Thyroid gland (tissue), 4 donors: Measurements from ENCODE around the gene PLSCR1. TPM values are rescaled to one million over a fixed set of nuclear protein-coding genes. Genes with fewer than 3 reads are reported as not detected.
A peak's percentile ranks its signal among the peaks of the same experiment; 100 is the strongest.

Experiments
- DNase-seq, 2 donors: peaks; one replicate each; pipeline ENCODE4 v3.0.0-alpha.2; 2019
- H3K27ac ChIP-seq, 3 donors: fragments of 200-600 bp; sonication (generic); 1 replicate in 2 of 3; 2 replicates in 1 of 3; pipeline ENCODE4 v1.5.1; 2016 to 2019; ENCODE audit warnings: mild to moderate bottlenecking in 1 of 3, moderate library complexity in 1 of 3
- H3K27me3 ChIP-seq: fragments of 200-600 bp; sonication (generic); one replicate; pipeline ENCODE4 v1.5.1; 2019
- H3K36me3 ChIP-seq, 2 donors: fragments of 200-600 bp; sonication (generic); one replicate each; pipeline ENCODE4 v1.5.1; 2016 to 2019
- H3K4me1 ChIP-seq, 2 donors: fragments of 200-600 bp; sonication (generic); one replicate each; pipeline ENCODE4 v1.5.1; 2017 to 2019
- H3K4me3 ChIP-seq, 3 donors: fragments of 200-600 bp; sonication (generic); replicated peaks in 1 of 3; 1 replicate in 2 of 3; 2 replicates in 1 of 3; pipeline ENCODE4 v1.5.1; 2016; ENCODE audit warnings: mild to moderate bottlenecking in 1 of 3
- H3K9me3 ChIP-seq: fragments of 200-600 bp; sonication (generic); one replicate; pipeline ENCODE4 v1.5.1; 2017
- POLR2A ChIP-seq, 2 donors: fragments of 450-650 bp; IDR thresholded peaks; one replicate each; pipeline ENCODE4 v1.6.1; 2017; ENCODE audit warnings: antibody characterized with exemption in 2 of 2, mild to moderate bottlenecking in 2 of 2, moderate library complexity in 1 of 2
- WGBS, 2 donors: methylation state at CpG; one replicate each; pipeline ENCODE4 v1.1.5; 2017; 5-methylcytosine and 5-hydroxymethylcytosine counted together
- intact Hi-C: fragments of 100-400 bp; cut with DNase I; formaldehyde crosslinking; loops from one replicate; pipeline ENCODE4 v1.15.1; 2023
- total RNA-seq, 4 donors: library from RNA; depleted of rRNA; stranded (reverse); fragments of >200 nt; gene quantifications; one replicate each; pipeline ENCODE4 v1.2.3, GENCODE V29; 2016
- TF ChIP-seq, protein P1 (sequence below), 6 experiments: fragments of 200-600 bp in 3 of 6; fragments of 450-650 bp in 3 of 6; sonication (generic) in 3 of 6; IDR thresholded peaks; one replicate each; pipeline ENCODE4 v1.5.1; 2016 to 2019; ENCODE audit warnings: antibody characterized with exemption in 6 of 6, mild to moderate bottlenecking in 2 of 6, inconsistent platforms in 1 of 6, moderate library complexity in 1 of 6

PLSCR1 gene
- total RNA-seq, 4 donors from 2014 or later: 57.6 to 103 (median 77.3) TPM

DNA sequence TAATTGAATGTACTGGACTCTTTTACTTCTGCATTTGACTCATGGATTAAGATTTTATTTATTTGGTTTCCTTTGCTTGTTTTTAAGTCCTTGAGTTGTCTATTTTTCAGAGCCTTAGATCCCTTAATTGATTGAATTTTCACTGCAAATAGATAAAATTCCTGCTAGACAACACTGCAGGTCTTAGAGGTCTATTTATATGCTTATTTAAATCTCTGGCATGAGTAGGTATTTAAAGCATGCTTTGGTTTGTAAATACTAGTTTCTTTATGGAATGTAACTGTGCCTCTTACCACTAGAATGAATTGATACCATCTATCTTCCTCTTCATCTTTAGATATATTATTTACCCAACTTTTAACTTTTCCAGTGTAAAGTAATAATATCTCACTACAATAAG lies 40.7 kb upstream of the PLSCR1 start:
- no peak overlapping the region for H3K4me3 ChIP-seq
- intact Hi-C loops: no loop called here
- no peaks in the 10 kb centered on the region for H3K27me3 ChIP-seq
- TF ChIP-seq POLR2A (IDR thresholded peaks at IDR 0.05): no peak
- TF ChIP-seq, protein P1, sequence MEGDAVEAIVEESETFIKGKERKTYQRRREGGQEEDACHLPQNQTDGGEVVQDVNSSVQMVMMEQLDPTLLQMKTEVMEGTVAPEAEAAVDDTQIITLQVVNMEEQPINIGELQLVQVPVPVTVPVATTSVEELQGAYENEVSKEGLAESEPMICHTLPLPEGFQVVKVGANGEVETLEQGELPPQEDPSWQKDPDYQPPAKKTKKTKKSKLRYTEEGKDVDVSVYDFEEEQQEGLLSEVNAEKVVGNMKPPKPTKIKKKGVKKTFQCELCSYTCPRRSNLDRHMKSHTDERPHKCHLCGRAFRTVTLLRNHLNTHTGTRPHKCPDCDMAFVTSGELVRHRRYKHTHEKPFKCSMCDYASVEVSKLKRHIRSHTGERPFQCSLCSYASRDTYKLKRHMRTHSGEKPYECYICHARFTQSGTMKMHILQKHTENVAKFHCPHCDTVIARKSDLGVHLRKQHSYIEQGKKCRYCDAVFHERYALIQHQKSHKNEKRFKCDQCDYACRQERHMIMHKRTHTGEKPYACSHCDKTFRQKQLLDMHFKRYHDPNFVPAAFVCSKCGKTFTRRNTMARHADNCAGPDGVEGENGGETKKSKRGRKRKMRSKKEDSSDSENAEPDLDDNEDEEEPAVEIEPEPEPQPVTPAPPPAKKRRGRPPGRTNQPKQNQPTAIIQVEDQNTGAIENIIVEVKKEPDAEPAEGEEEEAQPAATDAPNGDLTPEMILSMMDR (IDR thresholded peaks at IDR 0.05): no peak
- no peaks in the 10 kb centered on the region for H3K36me3 ChIP-seq
- no peaks in the 10 kb centered on the region for H3K4me1 ChIP-seq
- DNase-seq: no peak
- no peaks in the 10 kb centered on the region for H3K9me3 ChIP-seq
- no peak overlapping the region for H3K27ac ChIP-seq

DNA sequence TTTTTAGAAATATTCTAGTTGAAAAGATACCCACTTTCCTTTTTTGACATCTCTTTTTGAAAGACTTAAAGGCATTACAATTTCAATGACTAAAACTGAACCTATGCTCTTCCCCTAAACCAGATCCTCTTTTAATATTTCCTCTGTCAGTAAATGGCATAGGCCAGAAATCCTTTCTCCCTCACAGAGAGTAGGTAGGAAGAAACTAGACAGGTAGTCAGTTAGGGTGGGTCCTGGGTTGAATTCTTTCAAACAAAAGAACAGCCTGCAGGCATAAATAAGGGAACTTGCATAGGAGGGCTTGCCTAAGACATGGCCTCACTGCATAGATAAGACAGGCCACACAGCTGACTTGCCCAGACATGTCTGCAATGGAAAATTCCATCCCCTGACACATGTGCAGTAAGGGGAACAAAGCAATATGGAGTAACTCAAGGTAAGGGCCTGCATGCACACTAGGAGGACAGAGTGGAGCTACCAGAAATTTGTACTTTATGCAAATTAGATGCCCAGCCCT lies 37.6 kb upstream of the PLSCR1 start:
- no peak for DNase-seq
- intact Hi-C loops: no loop called here
- Histone ChIP-seq H3K4me3 (no peak overlapping the region), H3K36me3 (no peaks in the 10 kb centered on the region), H3K4me1 (no peaks in the 10 kb centered on the region), H3K27me3 (no peaks in the 10 kb centered on the region), H3K9me3 (no peaks in the 10 kb centered on the region), H3K27ac (no peak overlapping the region)
- TF ChIP-seq, protein P1 (IDR thresholded peaks at IDR 0.05): no peak
- no peak for TF ChIP-seq POLR2A (IDR thresholded peaks at IDR 0.05)

DNA sequence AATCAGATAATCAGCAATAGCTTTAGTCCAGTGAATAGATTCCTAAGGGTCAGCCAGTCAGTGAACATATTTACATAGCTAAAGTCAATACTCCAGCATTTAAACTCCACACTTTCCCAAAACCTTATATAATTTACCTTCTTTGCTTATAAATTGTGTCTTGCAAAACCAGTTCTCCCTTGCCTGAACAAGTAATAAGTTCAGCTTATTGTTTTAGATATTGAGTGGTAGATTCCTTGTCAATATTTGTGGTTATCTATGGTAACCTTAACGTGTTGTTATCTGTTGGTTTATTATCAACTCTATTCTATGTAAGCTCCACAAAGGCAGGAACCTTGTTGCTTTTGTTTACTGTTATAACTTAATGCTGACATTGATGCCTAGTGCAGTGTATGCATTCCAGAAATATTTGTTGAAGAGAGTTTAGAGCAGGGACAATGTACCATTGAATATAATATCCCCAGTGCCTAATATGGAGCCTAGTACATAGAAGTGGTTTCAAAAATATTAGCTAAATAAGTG lies 36.7 kb upstream of the PLSCR1 start:
- H3K27me3 ChIP-seq: no peaks in the 10 kb centered on the region
- no peaks in the 10 kb centered on the region for H3K9me3 ChIP-seq
- no peak for DNase-seq
- no peak for TF ChIP-seq POLR2A (IDR thresholded peaks at IDR 0.05)
- TF ChIP-seq, protein P1 (IDR thresholded peaks at IDR 0.05): no peak
- WGBS, 2 donors: 72 to 75% methylated on average over 1 of the region's 1 CpG
- no peaks in the 10 kb centered on the region for H3K4me1 ChIP-seq
- no peaks in the 10 kb centered on the region for H3K36me3 ChIP-seq
- no peak overlapping the region for H3K27ac ChIP-seq
- intact Hi-C loops: no loop called here
- no peak overlapping the region for H3K4me3 ChIP-seq

DNA sequence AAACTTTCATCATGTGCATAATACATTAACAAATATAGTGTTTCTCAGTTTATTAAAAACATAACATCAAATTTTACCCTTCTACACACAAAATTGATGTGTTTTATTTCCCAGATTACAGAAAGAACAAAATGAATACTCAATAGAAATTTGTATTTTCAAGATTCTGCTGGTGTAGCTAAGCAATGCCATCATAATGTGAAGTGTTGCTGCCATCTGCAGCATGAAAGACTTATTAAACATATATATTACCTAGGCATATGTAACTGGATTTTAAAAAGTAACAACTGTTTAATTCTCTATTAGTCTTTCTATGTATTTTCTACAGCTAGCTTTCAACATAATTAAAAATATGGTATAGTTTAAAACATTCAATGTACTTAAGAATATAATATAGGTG lies 33.3 kb upstream of the PLSCR1 start:
- TF ChIP-seq POLR2A (IDR thresholded peaks at IDR 0.05): no peak
- TF ChIP-seq, protein P1 (IDR thresholded peaks at IDR 0.05): peak in 3 of 6 experiments; percentile 16 to 29 (median 22)
- Histone ChIP-seq H3K27ac (no peak overlapping the region), H3K4me3 (no peak overlapping the region), H3K27me3 (no peaks in the 10 kb centered on the region), H3K9me3 (no peaks in the 10 kb centered on the region), H3K36me3 (no peaks in the 10 kb centered on the region), H3K4me1 (no peaks in the 10 kb centered on the region)
- peak in 1 of 2 donors; percentile 4 for DNase-seq
- intact Hi-C loops: no loop called here

DNA sequence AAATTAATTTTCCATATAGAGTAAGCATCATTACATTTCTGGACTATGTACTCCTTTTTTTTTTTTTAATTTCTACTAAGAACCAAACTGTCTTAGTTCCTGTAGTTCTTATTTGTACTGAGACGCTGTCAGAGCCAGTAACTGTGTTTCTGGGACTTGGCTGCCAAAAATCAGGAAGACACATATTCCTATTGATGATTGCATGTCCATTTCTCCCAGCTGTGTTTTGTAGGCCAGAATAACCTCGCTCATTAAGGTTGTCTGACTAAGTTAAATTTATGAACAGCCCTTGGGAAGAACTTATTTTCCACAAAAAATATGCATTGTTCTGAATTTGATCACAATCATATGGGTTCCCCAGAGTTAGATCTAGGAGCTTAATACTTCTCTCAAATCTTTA lies 31.2 kb upstream of the PLSCR1 start:
- intact Hi-C loops: no loop called here
- no peaks in the 10 kb centered on the region for H3K4me1 ChIP-seq
- DNase-seq: no peak
- 83 to 87% methylated on average over 2 of the region's 2 CpGs for WGBS, 2 donors
- no peak overlapping the region for H3K4me3 ChIP-seq
- no peak overlapping the region for H3K27ac ChIP-seq
- H3K9me3 ChIP-seq: no peaks in the 10 kb centered on the region
- H3K27me3 ChIP-seq: no peaks in the 10 kb centered on the region
- TF ChIP-seq POLR2A (IDR thresholded peaks at IDR 0.05): no peak
- no peaks in the 10 kb centered on the region for H3K36me3 ChIP-seq

DNA sequence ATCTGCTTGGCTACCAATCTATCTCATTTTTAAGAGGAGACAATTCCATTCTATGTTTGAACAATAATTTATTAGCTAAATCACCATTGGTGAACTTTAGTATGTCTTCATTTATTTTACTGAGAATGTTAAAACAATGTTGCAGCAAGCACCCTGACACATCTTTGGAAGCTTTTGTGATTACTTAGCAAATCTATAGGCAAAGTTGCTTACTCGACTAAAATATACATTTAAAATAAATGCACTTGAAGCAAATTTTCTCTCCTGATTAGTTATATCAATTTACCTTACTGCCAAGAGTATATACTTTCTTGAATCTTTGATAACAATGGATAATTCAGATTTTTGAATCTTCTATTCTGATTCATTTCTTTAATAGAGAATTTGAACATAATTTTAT lies 29.8 kb upstream of the PLSCR1 start:
- H3K4me3 ChIP-seq: no peak overlapping the region
- H3K36me3 ChIP-seq: no peaks in the 10 kb centered on the region
- 83 to 88% methylated on average over 1 of the region's 1 CpG for WGBS, 2 donors
- no peak for TF ChIP-seq POLR2A (IDR thresholded peaks at IDR 0.05)
- TF ChIP-seq, protein P1 (IDR thresholded peaks at IDR 0.05): no peak
- H3K27ac ChIP-seq: no peak overlapping the region
- no peaks in the 10 kb centered on the region for H3K9me3 ChIP-seq
- H3K4me1 ChIP-seq: no peaks in the 10 kb centered on the region
- H3K27me3 ChIP-seq: no peaks in the 10 kb centered on the region
- DNase-seq: no peak
- intact Hi-C loops: no loop called here
